ENCODE results near the gene FGA.

FGA gene

GRCh38 chr4:154617820-154618317, 27.3 kb upstream of the FGA start:
- H3K9ac ChIP-seq (ENCODE audit: low read length): no peak overlapping the region
- H3K27ac ChIP-seq (ENCODE audit: low read depth, low read length): no peak overlapping the region
- no peaks in the 10 kb centered on the region for H3K36me3 ChIP-seq (ENCODE audit: insufficient read depth, low read length)
- H3K4me3 ChIP-seq (ENCODE audit: low read depth in 1 of 2, low read length in 2 of 2): no peak overlapping the region
- no peaks in the 10 kb centered on the region for H3K4me1 ChIP-seq (ENCODE audit: insufficient read depth, low read length)
- H3K9me3 ChIP-seq (ENCODE audit: low read length): no peaks in the 10 kb centered on the region
- no peaks in the 10 kb centered on the region for H3K27me3 ChIP-seq (ENCODE audit: control insufficient read depth in 1 of 2, insufficient read depth in 2 of 2, low read length in 2 of 2)

GRCh38 chr4:154616731-154617130, 26.2 kb upstream of the FGA start:
- Histone ChIP-seq H3K4me3 (ENCODE audit: low read depth in 1 of 2, low read length in 2 of 2) (no peak overlapping the region), H3K4me1 (ENCODE audit: insufficient read depth, low read length) (no peaks in the 10 kb centered on the region), H3K27me3 (ENCODE audit: control insufficient read depth in 1 of 2, insufficient read depth in 2 of 2, low read length in 2 of 2) (no peaks in the 10 kb centered on the region), H3K9me3 (ENCODE audit: low read length) (no peaks in the 10 kb centered on the region), H3K36me3 (ENCODE audit: insufficient read depth, low read length) (no peaks in the 10 kb centered on the region), H3K9ac (ENCODE audit: low read length) (no peak overlapping the region), H3K27ac (ENCODE audit: low read depth, low read length) (no peak overlapping the region)

DNA sequence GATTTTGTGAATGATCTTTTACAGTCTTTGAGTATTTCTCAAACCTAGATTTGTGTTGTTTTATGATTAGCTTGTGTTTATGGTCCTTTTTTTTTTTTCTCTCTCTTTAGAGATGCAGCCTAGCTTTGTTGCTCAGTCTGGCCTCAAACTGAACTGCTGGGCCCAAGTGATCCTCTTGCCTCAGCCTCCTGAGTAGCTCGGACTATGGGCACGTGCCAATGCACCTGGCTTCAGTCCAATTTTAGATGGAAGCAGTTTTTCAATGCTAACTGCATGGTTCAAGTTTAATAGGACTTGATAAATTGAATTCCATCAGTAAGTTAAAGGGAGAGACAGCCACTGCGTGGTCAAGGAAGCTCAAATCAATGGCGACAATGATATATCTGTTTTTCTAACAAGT, 25.7 kb upstream of the FGA start:
- Histone ChIP-seq H3K9me3 (ENCODE audit: low read length) (no peaks in the 10 kb centered on the region), H3K27me3 (ENCODE audit: control insufficient read depth in 1 of 2, insufficient read depth in 2 of 2, low read length in 2 of 2) (no peaks in the 10 kb centered on the region), H3K4me3 (ENCODE audit: low read depth in 1 of 2, low read length in 2 of 2) (no peak overlapping the region), H3K36me3 (ENCODE audit: insufficient read depth, low read length) (no peaks in the 10 kb centered on the region), H3K4me1 (ENCODE audit: insufficient read depth, low read length) (no peaks in the 10 kb centered on the region), H3K9ac (ENCODE audit: low read length) (no peak overlapping the region), H3K27ac (ENCODE audit: low read depth, low read length) (no peak overlapping the region)

DNA sequence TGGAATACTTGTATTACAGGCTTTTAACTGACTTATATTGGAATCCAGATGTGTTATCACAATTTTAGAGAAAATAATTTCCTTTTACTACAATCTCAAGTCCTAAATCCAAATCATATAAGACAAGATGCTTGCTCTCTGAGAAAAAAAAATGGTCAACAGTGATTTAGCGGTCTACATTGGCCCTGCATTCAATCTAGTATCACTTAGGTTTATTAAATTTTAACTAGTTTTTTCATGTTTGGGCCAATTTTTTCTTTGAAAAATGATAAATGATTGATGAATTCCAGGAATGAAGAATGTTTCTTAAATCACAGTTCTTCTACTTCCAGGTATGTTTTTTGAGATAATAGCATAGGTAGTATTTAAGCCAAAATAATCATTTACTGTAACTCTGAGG, 24.7 kb upstream of the FGA start:
- Histone ChIP-seq H3K4me1 (ENCODE audit: insufficient read depth, low read length) (no peaks in the 10 kb centered on the region), H3K27ac (ENCODE audit: low read depth, low read length) (no peak overlapping the region)

GRCh38 chr4:154614306-154614705, 23.8 kb upstream of the FGA start:
- Histone ChIP-seq H3K27ac (ENCODE audit: low read depth, low read length) (no peak overlapping the region), H3K4me3 (ENCODE audit: low read depth in 1 of 2, low read length in 2 of 2) (no peak overlapping the region), H3K9me3 (ENCODE audit: low read length) (no peaks in the 10 kb centered on the region), H3K36me3 (ENCODE audit: insufficient read depth, low read length) (no peaks in the 10 kb centered on the region), H3K27me3 (ENCODE audit: control insufficient read depth in 1 of 2, insufficient read depth in 2 of 2, low read length in 2 of 2) (no peaks in the 10 kb centered on the region), H3K9ac (ENCODE audit: low read length) (no peak overlapping the region), H3K4me1 (ENCODE audit: insufficient read depth, low read length) (no peaks in the 10 kb centered on the region)

More for the DNA sequence above, 24.7 kb upstream of the FGA start:
- Histone ChIP-seq H3K9me3 (ENCODE audit: low read length) (no peaks in the 10 kb centered on the region), H3K9ac (ENCODE audit: low read length) (no peak overlapping the region), H3K4me3 (ENCODE audit: low read depth in 1 of 2, low read length in 2 of 2) (no peak overlapping the region), H3K27me3 (ENCODE audit: control insufficient read depth in 1 of 2, insufficient read depth in 2 of 2, low read length in 2 of 2) (no peaks in the 10 kb centered on the region), H3K36me3 (ENCODE audit: insufficient read depth, low read length) (no peaks in the 10 kb centered on the region)

- Histone ChIP-seq H3K9me3 (ENCODE audit: low read length) (no peaks in the 10 kb centered on the region), H3K4me1 (ENCODE audit: insufficient read depth, low read length) (no peaks in the 10 kb centered on the region), H3K9ac (ENCODE audit: low read length) (no peak within 1 kb of the TSS), H3K27me3 (ENCODE audit: control insufficient read depth in 1 of 2, insufficient read depth in 2 of 2, low read length in 2 of 2) (no peaks in the 10 kb centered on the region), H3K36me3 (ENCODE audit: insufficient read depth, low read length) (no peaks in the 10 kb centered on the region), H3K27ac (ENCODE audit: low read depth, low read length) (no peak within 1 kb of the TSS), H3K4me3 (ENCODE audit: low read depth in 1 of 2, low read length in 2 of 2) (no peak within 1 kb of the TSS)
Observed at GRCh38 chr4:154612472-154613414, 22.2 kb upstream of the FGA start, which contains the start of gene FGG. Gene FGG (minus strand): TSS chr4:154612656. CDS start chr4:154612609, 47 bp downstream.

DNA sequence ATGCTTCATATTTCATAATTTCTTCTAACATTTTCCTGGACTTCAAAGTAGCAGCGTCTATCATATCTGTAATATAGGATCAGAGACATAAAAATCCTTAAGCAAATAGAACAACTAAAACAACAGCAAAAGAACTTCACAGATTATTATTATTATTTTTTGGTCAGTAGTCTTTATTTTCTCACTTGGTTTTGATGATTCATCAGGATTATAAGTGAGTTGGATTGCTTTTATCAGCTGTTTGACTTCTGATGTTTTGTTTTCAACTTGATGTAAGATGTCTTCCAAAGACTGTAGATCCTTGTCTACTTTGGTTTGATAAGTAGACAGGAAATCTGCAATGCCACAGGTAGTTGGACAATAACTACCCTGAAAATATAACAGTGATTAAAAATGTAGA, 21.3 kb upstream of the FGA start:
- Histone ChIP-seq H3K9ac (ENCODE audit: low read length) (no peak overlapping the region), H3K27ac (ENCODE audit: low read depth, low read length) (no peak overlapping the region), H3K27me3 (ENCODE audit: control insufficient read depth in 1 of 2, insufficient read depth in 2 of 2, low read length in 2 of 2) (no peaks in the 10 kb centered on the region), H3K4me3 (ENCODE audit: low read depth in 1 of 2, low read length in 2 of 2) (no peak overlapping the region), H3K4me1 (ENCODE audit: insufficient read depth, low read length) (no peaks in the 10 kb centered on the region), H3K36me3 (ENCODE audit: insufficient read depth, low read length) (no peaks in the 10 kb centered on the region), H3K9me3 (ENCODE audit: low read length) (no peaks in the 10 kb centered on the region)

GRCh38 chr4:154610582-154610981, 20.0 kb upstream of the FGA start:
- H3K9ac ChIP-seq (ENCODE audit: low read length): no peak overlapping the region
- H3K4me1 ChIP-seq (ENCODE audit: insufficient read depth, low read length): no peaks in the 10 kb centered on the region
- H3K27ac ChIP-seq (ENCODE audit: low read depth, low read length): no peak overlapping the region
- no peak overlapping the region for H3K4me3 ChIP-seq (ENCODE audit: low read depth in 1 of 2, low read length in 2 of 2)
- no peaks in the 10 kb centered on the region for H3K27me3 ChIP-seq (ENCODE audit: control insufficient read depth in 1 of 2, insufficient read depth in 2 of 2, low read length in 2 of 2)
- H3K36me3 ChIP-seq (ENCODE audit: insufficient read depth, low read length): no peaks in the 10 kb centered on the region
- no peaks in the 10 kb centered on the region for H3K9me3 ChIP-seq (ENCODE audit: low read length)

- Histone ChIP-seq H3K4me1 (ENCODE audit: insufficient read depth, low read length) (no peaks in the 10 kb centered on the region), H3K27ac (ENCODE audit: low read depth, low read length) (no peak overlapping the region), H3K4me3 (ENCODE audit: low read depth in 1 of 2, low read length in 2 of 2) (no peak overlapping the region), H3K9me3 (ENCODE audit: low read length) (no peaks in the 10 kb centered on the region), H3K36me3 (ENCODE audit: insufficient read depth, low read length) (no peaks in the 10 kb centered on the region), H3K9ac (ENCODE audit: low read length) (no peak overlapping the region), H3K27me3 (ENCODE audit: control insufficient read depth in 1 of 2, insufficient read depth in 2 of 2, low read length in 2 of 2) (no peaks in the 10 kb centered on the region)
Observed at GRCh38 chr4:154609532-154609931, 19.0 kb upstream of the FGA start.

DNA sequence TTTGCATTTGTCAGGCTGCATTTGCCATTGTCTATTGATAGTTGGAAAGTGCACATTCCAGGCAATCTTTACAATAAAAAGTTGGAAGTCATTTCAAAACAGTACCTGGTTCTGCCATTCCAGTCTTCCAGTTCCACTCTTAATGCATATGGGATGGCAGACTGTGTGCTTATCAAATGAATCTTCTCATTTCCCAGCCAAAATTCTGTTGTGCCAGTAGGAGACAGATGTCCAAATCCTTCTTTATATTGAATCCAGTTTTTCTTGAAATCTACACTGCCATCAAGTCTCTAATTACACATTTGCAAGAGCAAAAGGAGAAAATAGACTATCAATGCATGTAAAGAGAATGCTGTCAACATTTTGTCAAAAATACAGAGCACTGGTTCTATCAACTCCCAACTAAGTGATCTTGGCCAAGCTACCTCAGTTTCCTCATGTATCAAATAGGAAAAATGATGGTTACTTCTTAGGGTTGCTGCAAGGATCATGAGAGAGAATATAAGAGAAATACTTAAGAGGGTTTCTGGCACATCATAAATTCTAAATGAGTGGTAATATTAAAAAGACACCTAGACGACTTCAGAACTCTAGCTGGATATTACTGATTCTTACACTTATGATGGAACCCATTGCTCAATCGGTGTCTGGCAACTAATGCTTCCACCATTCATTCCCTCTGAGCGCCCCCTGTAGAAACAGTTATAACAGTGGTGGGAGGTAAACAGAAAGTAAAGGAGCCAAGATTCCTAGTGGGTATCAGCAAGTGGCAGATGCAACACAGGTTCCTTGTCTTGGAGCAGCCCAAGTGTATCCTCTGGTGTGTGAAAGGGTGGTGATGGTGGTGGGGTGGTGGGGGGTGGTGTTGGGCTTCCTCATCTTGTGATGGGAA, 18.1 kb upstream of the FGA start:
- Histone ChIP-seq H3K36me3 (ENCODE audit: insufficient read depth, low read length) (no peaks in the 10 kb centered on the region), H3K9me3 (ENCODE audit: low read length) (no peaks in the 10 kb centered on the region), H3K9ac (ENCODE audit: low read length) (no peak overlapping the region), H3K4me3 (ENCODE audit: low read depth in 1 of 2, low read length in 2 of 2) (no peak overlapping the region), H3K27ac (ENCODE audit: low read depth, low read length) (no peak overlapping the region), H3K4me1 (ENCODE audit: insufficient read depth, low read length) (no peaks in the 10 kb centered on the region), H3K27me3 (ENCODE audit: control insufficient read depth in 1 of 2, insufficient read depth in 2 of 2, low read length in 2 of 2) (no peaks in the 10 kb centered on the region)

Data from muscle layer of colon (tissue), 2 donors.